Measurements from ENCODE around the gene YAF2.
A peak's percentile ranks its signal among the peaks of the same experiment; 100 is the strongest.

YAF2 gene

GRCh38 chr12:42213023-42213422, 25.0 kb downstream of the YAF2 start:
- TF ChIP-seq, protein P1, sequence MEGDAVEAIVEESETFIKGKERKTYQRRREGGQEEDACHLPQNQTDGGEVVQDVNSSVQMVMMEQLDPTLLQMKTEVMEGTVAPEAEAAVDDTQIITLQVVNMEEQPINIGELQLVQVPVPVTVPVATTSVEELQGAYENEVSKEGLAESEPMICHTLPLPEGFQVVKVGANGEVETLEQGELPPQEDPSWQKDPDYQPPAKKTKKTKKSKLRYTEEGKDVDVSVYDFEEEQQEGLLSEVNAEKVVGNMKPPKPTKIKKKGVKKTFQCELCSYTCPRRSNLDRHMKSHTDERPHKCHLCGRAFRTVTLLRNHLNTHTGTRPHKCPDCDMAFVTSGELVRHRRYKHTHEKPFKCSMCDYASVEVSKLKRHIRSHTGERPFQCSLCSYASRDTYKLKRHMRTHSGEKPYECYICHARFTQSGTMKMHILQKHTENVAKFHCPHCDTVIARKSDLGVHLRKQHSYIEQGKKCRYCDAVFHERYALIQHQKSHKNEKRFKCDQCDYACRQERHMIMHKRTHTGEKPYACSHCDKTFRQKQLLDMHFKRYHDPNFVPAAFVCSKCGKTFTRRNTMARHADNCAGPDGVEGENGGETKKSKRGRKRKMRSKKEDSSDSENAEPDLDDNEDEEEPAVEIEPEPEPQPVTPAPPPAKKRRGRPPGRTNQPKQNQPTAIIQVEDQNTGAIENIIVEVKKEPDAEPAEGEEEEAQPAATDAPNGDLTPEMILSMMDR (conservative IDR thresholded peaks at IDR 0.05) = no peak
- H3K27ac ChIP-seq = peak overlapping the region; percentile 41; the same call in 1 of the 2 replicates

GRCh38 chr12:42208574-42208973, 29.5 kb downstream of the YAF2 start:
- TF ChIP-seq, protein P1 (conservative IDR thresholded peaks at IDR 0.05) = no peak

DNA sequence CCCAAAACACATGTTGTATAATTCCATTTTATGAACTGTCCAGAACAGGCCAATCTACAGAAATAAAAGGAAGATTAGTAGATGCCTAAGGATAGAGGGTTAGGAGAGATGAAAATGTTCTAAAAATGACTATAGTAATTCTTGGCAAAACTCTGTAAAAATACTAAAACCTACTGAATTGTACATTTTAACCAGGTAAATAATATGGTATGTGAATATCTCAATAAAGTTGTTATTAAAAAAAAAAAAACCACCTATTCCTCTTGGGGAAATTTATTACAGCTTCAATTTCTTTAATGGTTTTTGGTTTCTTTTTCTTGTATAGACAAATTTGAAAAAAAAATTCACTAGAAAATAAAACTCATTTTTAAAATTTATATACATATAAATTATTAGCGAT, 33.2 kb downstream of the YAF2 start:
- H3K27ac ChIP-seq = no peak overlapping the region
- TF ChIP-seq, protein P1 (conservative IDR thresholded peaks at IDR 0.05) = no peak

More at GRCh38 chr12:42208574-42208973, 29.5 kb downstream of the YAF2 start:
- no peak overlapping the region for H3K27ac ChIP-seq

DNA sequence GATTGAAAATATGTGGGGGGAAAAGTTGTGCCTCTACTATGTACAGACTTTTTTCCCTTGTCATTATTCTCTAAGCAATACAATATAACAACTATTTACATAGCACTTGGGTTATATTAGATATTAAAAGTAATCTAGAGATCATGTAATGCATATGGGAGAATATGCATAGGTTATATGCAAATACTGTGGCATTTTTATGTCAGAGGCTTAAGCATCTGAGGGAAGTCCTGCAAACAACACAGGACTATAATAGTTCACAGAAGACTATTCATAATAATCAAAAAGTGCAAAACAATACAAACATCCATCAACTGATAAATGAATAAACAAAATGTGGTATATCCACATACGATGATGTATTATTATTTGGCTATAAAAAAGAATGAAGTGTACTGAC, 33.7 kb downstream of the YAF2 start:
- H3K27ac ChIP-seq = no peak overlapping the region
- TF ChIP-seq, protein P1 (conservative IDR thresholded peaks at IDR 0.05) = no peak

- H3K27ac ChIP-seq = no peak overlapping the region
- TF ChIP-seq, protein P1 (conservative IDR thresholded peaks at IDR 0.05) = no peak
Observed at GRCh38 chr12:42201063-42201462, 37.0 kb downstream of the YAF2 start.

- no peak overlapping the region for H3K27ac ChIP-seq
- TF ChIP-seq, protein P1 (conservative IDR thresholded peaks at IDR 0.05) = no peak
Observed at GRCh38 chr12:42199007-42199406, 39.0 kb downstream of the YAF2 start.

DNA sequence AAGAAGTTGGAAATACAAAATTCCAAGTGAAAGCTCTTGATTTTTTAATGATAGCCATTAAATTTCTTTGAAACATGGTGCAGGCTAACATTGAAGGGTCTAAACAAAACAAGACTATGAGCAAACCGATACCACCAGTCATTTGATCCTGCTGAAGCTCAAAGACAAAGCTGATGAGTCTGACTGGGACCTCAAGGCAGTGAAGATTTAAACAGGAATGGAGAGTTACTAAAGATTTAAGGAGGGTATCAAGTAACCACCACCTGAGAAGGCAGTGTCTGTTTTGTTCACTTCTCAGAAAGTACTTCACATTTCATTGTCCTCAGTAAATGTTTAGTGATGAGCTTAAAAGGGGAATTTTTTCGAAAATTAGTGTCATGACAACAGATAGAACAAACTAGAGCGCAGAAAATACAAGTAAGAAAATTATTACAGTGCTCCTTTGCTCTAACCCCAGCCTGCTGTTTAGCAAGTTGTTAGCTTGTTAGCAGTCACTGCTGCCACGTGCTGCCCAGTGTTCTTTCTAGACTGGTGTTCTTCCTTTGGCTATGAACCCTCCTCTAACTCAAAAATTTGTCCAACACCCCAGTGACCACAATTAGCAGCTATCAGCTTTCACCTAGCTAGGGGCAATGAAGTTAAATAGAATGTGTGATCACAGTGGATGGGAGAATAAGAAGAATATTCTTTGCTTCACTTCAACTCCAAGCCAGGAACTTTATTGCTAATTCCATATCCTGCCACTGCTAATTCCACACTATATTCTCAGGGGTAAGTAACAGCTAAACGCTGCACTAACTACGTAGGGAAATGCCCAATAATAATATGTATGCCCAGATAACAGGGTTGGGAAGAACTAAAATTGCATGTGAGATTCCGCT, 41.1 kb downstream of the YAF2 start:
- TF ChIP-seq, protein P1 (conservative IDR thresholded peaks at IDR 0.05) = no peak
- H3K27ac ChIP-seq = no peak overlapping the region

Measured in VCaP (cell line).